EL (cell line): ENCODE measurements around the gene ACBD6.

Experiments
- DNase-seq: peaks from one replicate; pipeline ENCODE4 v3.0.0-alpha.2; 2016

ACBD6 gene

DNA sequence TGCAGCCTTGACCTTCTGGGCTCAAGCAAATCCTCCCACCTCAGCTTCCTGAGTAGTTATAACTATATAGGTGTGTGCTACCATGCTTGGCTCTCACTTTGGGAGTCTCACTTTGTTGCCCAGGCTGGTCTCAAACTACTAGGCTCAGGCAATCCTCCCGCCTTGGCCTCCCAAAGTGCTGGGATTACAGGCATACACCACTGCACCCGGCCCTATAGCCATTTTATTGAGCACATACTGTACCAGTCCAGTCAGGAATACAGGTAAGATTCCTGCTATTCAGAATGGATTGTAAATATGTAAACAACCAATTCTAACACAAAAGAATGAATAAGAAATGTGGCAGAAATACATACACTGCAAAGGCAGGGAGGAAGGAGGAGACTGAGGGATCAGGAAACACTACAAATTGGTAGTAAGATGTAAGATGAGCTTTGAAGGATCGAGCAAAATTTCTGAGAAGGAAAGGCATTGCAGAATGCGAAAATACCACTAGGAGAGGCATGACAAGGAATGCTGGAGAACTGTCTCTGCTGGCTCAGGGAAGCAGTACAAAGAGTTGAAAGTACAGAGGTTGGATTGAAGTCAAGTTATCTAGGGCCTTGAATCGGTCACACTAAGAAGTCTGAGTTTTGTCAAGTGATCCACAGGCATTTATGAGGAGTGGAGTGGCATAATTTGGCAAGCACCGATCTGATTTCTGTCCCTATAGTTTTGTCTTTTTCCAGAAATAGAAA is 211.9 kb downstream of the ACBD6 start:
- DNase-seq, result no peak

DNA sequence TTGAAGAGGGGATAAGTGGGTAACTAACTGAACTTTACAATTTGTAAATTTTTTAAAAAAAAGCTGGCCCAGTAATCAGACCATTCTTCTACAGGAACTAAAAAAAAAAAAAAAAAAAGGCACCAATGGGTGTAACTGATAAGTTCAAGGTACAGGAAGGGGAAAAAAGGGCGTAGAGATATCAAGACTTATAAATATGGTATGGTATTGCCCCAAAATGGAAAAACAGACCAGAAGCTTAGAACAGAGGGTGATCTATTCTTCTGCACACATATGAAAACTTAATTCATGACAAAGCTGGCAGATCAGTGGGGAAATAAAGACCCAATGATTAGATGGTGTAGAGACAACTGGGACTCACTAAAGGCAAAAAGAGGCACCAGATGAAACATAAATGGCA is 213.4 kb downstream of the ACBD6 start:
- no peak for DNase-seq

DNA sequence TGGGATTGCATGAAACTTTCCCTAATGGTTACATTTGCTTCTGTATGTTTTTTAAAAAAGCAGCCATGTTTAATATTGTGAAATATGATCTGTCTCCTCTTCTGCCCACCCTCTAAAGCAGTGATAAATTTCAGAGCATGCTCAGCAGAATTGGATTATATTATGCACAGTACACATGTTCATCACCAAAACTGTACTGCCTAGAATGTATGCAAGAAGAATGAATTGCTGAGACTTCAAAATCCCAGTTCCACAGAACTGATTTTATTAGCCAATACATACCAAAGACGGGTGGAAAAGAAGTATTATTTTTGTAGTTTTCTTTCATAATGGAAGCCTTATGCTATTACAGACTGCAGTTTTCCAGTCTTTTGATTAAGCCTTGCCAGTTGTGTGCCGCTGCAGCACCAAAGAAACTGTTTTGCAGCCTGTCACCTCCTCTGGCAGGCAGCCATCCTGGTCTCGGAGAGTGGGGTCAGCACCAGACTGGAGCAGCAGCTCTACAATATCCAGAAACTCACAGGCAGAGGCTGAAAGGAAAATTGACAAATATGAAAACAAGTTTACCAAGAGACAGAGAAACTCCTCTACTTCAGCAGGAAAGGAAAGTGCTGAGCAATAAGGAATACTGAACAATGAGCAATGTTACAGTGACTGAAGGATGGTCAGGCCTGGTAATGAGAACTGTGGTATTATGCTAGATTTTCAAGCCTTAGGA is 214.2 kb downstream of the ACBD6 start:
- DNase-seq, result no peak

DNA sequence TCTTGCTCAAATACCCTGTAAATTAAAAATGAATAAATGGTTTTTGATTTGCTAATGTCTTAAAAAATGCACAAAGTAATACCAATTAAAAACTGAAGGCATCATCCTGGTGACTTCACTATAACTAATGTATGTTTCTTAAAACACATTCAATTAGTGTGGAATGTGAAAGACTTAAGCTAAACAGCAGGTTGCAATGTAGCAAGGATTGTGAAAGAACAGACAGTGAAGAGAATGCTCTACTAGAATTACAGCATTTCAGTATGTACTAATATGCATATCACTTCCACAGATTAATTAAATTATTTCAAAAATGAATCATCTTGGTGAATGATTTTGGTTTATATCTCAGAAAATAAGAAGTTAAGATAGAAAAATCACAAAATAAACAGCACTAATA is 216.0 kb downstream of the ACBD6 start:
- DNase-seq, result no peak

DNA sequence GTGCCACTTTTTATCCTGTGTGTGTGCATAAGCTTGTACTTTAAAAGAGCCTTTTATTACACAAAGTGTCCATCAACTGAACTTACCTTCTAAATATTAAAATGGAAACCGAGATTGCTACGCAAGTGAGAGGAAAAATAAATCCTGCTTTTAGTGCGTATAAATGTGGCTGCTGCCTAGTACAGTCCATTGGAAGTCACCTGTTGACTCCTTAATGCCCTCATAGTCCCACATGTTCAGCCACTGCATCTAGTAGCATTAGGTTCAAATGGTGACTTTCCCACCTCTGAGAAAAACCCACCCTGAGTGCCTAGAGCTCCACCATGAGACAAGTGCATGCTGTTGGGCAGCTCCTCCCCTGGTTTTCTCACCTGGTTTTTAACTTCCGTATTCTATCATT is 219.3 kb downstream of the ACBD6 start:
- DNase-seq, result no peak

DNA sequence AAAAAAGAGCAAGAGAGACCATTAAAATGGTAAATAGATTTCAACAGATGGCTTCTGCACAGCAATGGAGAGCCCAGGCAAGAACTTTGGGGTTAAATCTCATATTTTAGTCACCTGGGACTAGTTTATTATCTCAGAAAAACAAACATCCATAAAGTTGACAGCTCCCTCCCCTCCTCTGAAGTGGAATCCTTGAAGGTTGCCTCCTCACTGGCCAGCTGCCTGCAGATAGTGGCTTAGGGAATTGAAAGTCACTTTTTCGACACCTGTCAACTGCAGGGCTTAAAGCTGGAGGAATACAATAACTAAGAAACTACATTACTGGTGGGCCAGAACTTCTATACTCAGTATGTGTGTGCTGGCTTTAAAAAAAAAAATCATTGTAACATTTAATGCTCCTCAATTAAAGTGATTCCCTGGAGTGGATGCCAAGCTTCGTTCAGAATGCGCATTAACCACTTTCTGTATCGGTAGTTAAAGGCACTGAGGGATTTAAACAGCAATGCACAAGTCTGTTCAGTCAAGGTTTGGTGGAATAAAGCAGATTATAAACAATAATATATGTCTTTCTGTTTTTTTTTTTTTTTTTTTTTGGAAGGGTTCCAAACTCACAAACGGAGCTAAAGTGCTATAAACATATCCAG is 219.9 kb downstream of the ACBD6 start:
- no peak for DNase-seq

DNA sequence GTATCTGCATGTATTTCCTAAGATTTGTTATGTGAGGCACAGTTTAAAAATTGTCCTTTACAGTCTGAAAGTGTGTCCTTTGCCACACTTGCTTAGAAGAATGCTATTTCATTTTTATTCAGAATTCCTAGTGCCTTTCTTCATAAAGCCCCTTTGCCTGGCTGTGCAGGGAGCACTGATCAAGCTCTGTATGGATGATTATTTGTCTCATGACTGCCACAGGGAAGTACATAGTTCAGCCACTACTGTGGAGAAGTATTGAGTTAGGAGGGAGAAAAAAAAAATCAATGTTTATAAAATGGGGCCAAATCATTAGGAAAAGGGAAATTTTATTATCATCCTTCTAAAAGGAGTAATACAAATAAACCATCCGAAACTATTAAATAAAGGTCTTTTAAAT is 220.9 kb downstream of the ACBD6 start:
- DNase-seq, result no peak

DNA sequence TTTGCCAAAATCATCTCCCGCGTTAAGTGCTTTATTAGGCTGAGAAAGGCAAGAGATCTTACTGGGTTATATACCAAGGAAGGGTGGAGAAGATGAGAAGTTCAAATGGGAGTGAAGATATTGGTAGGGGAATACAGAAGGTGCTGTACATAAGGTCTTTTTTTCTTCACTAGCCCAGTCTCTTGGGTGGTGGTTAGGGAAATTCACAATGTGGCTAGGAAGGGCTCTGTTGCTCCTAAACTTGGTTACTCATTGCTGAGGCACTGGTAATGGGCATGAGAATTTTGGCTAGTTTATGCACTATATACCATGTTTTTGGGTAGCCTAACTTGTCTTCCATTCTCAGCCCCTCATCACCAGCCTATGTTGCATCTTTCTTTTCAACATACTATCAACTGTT is 221.8 kb downstream of the ACBD6 start:
- DNase-seq, result no peak

DNA sequence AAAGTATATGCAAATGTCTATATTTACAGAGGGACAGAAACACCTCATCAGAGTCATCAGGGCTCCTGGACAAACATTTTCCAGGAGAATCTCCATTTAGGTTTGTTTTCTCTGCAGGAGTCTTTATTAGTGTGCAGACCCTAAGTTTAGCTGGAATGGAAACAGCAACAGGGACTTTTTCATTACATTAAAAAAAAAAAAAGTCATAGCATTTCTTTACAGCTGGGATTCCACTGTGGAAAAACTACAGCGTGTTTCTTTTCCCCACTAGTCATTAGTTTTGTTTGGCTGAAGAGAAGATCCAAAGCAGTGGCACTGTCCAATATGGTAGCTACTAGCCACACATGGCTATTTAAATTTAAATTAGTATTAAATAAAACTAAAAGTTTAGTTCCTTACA is 222.7 kb downstream of the ACBD6 start:
- DNase-seq, result no peak

DNA sequence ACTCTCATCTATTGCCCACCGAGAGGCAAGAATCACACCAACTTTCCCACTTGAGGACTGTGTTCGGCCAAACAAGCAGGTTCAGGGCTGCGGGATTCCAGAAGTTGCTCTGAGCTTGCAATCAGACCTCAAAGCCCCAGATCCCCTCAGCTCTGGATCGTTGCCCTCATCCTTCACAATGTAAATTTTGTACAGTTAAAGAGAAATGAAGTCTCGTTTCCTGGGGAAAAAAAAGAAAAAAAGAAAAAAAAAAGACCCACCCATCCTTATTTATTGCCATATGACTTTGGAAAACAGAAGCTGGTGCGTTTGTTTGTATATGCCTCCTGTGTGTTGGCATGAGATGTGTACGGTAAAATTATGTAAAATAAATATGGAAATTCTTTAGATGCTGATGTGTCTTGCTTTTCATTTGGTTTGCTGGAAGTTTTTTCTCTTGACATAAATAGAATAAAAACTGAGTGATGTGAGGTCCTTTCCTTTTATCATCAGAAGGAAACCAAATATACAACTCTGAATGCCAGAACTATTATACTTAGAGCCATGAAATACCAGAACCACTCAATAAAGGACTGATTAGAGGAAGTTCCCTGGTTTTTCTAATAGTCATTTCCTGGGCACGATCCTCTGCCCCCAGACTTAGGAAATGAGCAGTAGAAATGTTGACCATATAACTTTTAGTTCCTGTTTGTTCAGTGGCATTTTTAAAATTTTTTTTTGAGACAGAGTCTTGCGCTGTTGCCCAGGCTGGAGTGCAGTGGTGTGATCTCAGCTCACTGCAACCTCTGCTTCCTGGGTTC is 223.6 kb downstream of the ACBD6 start:
- DNase-seq, result no peak

DNA sequence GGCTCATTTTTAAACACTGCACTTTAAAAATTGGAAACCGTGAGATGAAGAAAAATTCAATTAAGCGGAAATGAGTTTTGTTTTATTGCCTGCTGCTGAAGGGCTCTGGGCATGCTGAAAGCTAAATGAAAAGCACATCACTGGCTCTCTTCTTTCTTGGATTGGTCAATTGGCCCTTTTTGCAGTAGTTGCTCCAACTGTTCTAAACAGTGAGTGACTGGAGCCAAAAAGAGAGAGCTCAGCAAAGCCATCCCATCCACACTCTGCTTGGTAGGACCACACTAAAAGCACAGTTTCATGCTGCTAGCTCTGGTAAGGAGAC is 224.2 kb downstream of the ACBD6 start:
- no peak for DNase-seq

DNA sequence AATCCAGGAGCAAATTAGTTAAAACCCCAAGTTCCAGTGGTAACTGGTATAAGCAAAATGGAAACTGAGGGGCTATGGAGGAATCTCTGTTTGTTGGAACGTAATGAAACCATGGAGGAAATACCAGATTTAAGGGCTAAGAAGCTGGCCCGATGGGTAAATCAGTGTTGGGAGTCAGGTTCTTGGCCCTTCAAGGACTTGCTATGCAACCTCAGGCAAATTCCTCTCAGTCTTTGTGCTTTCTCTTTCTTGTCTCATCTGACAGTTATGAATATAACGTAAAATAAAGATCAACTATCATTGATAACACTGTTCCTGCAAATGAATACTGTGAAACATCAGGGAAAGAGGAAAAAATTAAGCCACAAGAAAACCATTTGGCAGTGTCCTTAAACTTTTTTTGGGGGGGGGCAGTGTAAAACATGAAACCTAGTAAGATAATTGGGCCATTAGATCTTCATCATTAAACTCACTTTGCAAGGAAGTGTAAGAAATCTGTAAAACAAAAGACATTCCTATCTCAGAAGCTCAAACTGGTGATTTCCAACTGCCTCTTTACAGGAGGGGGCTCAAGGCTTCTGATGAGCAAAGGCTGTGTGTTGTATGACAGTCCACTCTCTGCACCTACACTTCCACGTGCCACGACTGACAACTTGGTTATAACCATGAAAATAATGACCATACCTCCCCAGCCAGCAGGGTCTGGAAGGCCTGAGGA is 224.7 kb downstream of the ACBD6 start:
- no peak for DNase-seq

DNA sequence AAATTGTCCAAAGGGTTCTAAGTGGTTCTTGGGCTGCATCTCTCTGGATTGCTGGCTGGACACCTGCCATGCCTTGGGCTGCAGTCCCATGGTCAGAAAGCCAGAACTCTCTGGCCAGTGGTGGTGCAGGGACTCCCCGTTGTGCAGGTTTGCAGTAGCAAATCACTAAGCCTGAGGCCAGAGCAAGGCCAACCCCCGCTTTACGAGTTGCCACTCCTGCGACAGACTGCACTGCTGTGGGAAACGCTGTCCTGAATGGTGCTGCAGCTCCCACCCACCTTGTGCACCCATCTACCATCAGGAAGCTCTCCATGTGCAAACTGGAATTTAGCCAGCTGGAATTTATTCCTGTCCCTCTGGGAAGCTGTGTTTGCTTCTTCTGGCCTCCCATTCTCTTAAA is 226.7 kb downstream of the ACBD6 start:
- no peak for DNase-seq

DNA sequence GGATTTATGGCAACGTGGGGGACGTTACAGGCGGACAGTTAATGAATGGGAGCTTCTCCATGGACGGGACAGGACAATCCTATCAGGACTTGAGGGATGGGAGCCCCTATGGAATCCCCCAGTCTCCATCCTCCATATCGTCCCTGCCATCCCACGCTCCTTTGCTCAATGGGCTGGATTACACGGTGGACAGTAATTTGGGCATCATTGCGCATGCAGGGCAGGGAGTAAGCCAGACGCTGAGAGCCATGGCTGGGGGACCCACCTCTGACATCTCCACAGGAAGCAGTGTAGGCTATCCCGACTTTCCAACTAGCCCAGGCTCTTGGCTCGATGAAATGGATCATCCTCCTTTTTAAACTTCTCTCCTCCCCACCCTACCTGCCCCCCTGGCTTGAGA is 228.2 kb downstream of the ACBD6 start:
- DNase-seq, result no peak

DNA sequence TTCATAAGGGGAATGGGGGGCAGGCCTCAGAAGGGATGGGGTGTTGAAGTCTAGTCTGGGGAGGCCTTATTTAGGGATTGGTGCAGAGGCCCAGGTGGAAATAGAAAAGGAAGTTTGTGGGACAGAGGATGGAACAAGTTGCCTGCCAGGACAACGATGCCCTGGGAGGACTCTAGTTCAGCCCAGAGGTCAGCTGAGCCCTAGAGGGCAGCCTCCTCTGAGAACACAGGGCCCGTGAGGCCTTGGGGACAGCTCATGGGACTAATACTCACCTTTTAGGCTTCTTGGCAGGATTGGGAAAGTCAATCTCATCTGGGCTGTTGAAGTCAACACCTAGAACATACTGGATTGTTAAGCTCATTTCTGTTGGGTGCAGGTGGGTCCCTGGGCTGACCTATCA is 229.3 kb downstream of the ACBD6 start:
- DNase-seq, result no peak

DNA sequence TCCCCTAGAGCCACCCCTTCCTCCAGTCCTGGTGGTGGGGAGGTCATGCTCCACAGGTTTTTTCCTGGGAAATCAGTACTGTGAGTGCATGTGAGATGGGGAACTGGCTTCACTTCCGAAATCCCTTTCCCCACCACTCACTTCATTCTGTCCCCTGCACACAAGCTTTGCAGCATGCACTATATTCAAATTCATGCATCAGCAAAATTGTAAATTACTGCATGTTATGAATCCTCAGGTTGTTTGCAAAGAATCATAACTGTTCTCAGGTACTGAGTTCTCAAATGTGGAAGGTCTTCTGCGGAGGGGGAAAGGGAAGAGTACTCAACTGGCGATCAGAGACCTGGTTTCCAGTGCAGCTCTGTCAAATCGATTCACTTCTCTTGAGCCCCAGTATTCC is 230.0 kb downstream of the ACBD6 start:
- no peak for DNase-seq

DNA sequence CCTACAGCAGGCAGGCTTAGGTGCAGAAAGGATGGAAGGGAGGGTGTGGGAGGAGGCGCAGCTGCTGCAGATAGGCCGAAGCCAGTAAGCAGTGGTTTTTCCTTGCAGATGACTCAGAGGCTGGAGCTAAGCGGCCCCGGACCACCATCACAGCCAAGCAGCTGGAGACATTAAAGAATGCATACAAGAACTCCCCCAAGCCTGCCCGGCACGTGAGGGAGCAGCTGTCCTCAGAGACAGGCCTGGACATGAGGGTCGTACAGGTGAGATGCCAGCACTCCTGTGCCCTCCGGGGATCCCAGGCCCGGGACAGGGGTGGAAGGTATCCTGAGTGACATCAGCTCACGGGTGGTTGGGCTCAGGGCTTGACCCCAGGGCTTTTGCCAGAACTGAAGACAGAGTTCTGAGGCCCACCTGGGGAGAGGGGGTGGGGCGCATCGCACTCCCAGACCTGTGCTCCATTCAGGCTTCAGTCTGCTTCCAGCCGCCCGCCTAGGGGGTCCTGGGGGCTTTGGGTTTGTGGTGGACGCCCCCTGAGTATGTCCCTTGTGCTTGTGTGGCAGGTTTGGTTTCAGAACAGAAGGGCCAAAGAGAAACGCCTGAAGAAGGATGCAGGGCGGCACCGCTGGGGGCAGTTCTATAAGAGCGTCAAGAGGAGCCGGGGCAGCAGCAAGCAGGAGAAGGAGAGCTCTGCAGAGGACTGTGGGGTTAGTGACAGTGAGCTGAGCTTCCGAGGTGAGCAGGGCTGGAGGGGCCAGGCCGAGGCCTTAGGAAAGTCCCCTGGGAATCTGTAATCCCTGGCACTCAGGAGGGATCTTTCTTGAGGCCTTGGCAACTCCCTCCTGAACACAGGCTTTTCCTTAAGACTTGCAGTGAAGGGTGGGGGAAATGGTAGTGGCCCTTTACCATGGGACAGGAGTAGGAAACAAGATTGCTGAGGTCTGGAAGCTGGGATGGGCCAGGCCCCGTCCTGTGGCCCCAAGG is 230.8 kb downstream of the ACBD6 start:
- DNase-seq, result peak; percentile 42

DNA sequence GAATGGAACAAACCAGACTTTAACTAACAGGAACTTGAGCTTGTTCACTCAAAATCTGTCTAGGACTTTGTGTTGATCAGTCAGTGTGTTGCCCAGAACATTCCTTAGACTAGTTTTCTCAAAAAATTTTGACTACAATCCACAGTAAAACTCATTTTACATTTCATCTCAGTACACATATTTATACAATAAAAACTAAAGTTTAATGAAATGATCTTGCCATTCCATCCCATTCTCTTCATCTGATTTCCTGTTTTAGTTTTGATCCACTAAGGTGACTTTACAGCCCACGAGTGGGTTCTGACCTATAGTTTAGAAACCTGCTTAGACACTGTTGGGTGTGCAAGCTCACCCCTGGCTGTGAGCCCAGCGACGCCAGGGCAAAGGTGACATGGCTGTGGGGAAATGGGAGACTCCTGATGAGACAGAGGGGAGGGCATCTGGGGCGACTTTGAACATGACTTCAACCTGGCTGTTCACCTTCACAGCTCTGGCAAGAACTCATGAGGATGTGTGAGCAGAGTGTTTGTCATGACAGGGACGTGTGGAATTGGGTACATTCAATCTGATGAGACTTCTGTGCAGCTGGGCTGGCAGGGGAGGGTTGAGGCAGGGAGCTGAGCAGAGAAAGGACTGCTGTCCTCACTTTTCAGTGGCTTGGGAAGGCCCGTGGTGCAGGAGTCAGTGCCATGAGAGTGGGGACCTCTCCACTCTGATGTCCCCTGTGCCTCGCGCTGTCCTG is 231.7 kb downstream of the ACBD6 start:
- DNase-seq, result no peak

DNA sequence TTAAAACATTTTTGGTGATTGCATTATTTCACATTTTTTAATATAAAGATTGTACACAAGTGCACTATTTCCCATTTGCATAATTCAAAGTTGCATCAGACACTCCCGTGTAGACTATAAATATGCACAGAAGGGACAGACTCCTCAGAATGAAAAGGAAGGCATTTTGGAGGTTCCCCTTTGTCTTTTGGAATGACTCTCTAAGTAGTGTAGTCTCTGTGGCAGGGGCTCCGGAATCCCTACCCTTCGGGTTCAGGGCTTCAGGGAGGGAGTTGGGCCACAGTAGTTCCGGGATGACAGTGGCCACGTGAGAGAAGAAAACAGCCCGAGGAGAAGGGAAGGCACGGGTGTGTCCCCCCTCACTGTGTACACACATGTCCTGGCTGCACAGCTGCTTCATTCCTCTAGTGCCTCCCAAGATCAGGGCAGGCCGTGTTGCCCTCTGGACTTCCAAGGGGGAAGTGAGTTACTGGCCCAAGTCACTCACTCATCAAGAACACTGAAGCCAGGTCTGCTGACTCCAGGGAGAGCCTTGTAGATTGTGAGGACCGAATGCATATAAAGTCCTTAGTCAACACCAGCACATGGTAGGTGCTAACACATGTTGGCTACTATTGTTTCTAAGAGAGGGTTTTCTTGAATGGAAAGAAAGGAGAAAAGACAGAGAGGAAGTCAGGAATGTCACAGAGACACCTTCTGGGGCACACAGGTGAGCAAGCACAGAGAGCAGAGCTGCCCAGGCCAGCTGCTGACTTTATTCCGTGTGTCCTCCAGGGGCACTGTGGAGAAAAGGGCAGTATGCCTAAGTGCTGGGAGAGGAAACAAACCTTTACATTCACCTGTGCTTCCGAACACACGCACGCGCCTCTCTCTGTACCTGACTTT is 232.5 kb downstream of the ACBD6 start:
- no peak for DNase-seq

DNA sequence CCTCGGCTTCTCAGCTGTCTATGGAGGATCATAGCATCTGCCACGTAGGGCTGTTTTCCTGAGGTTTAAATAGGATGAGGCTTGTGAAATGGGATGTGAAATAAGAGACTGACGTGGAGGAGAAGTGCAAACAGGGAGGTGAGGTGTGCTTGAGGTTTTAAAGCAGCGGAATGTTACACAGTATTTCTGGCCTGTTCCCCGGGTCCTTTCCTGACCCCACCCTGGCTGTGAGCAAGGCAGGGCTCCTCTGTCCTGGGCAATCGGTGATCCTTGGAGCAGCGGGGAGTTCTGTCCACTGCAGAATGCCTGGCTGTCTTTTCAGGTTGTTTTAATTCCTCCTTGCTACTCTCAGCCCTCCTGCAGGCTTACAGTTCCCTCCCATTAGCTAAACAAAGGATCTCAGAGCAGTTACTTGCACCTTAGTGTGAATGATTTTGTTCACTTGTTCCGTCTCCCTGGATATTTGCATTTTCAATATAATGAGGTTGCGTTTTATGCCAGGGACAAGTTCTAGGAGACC is 233.8 kb downstream of the ACBD6 start:
- DNase-seq, result no peak
